OCI-LY1 (cell line): Measurements from ENCODE around the gene OR2T10.

ENCODE experiments used
- H2AFZ ChIP-seq: fragments of 200-600 bp; sonication (generic), shearing (Covaris generic); 2 replicates; pipeline ENCODE4 v1.6.0; 2014; ENCODE audit warnings: antibody characterized with exemption, mild to moderate bottlenecking, low read length
- H3F3A ChIP-seq: fragments of 200-600 bp; sonication (generic), shearing (Covaris generic); 2 replicates; pipeline ENCODE4 v1.6.0; 2014; ENCODE audit warnings: mild to moderate bottlenecking, antibody characterized with exemption, low read length, moderate library complexity; ENCODE audit not compliant: insufficient read depth
- H3K27ac ChIP-seq: fragments of 200-600 bp; sonication (generic); 2 replicates; pipeline ENCODE4 v1.5.1; 2014; ENCODE audit warnings: low read length, mixed run types, mild to moderate bottlenecking, low read depth; ENCODE audit not compliant: poor library complexity, severe bottlenecking
- H3K27me3 ChIP-seq: fragments of 200-600 bp; sonication (generic); 2 replicates; pipeline ENCODE4 v1.6.0; 2014; ENCODE audit warnings: antibody characterized with exemption, mild to moderate bottlenecking, low read length, moderate library complexity; ENCODE audit not compliant: insufficient read depth
- H3K36me3 ChIP-seq: fragments of 200-600 bp; sonication (generic); 2 replicates; pipeline ENCODE4 v1.6.1; 2014; ENCODE audit warnings: mild to moderate bottlenecking, antibody characterized with exemption, low read length, moderate library complexity, mixed read lengths; ENCODE audit not compliant: insufficient read depth
- H3K4me1 ChIP-seq: fragments of 200-600 bp; sonication (generic); 2 replicates; pipeline ENCODE4 v1.5.1; 2014; ENCODE audit warnings: mild to moderate bottlenecking, low read length, moderate library complexity; ENCODE audit not compliant: insufficient read depth, severe bottlenecking
- H3K4me2 ChIP-seq: fragments of 200-600 bp; sonication (generic), shearing (Covaris generic); 2 replicates; pipeline ENCODE4 v1.6.1; 2014; ENCODE audit warnings: low read length
- H3K4me3 ChIP-seq: fragments of 200-600 bp; sonication (generic); 2 replicates; pipeline ENCODE4 v1.5.1; 2014; ENCODE audit warnings: low read length, low read depth, mild to moderate bottlenecking, mixed read lengths; ENCODE audit not compliant: poor library complexity, severe bottlenecking
- H3K79me2 ChIP-seq: fragments of 200-600 bp; shearing (Covaris generic); 2 replicates; pipeline ENCODE4 v1.6.1; 2016; ENCODE audit warnings: mixed run types, low read length, mixed read lengths; ENCODE audit not compliant: insufficient read depth
- H3K9ac ChIP-seq: fragments of 200-600 bp; sonication (generic), shearing (Covaris generic); 2 replicates; pipeline ENCODE4 v1.6.1; 2014; ENCODE audit warnings: mild to moderate bottlenecking, low read length, mixed read lengths
- H3K9me2 ChIP-seq: fragments of 200-600 bp; sonication (generic), shearing (Covaris generic); 2 replicates; pipeline ENCODE4 v1.6.1; 2014; ENCODE audit warnings: low read depth, mild to moderate bottlenecking, low read length, mixed read lengths
- H3K9me3 ChIP-seq: fragments of 200-600 bp; shearing (Covaris generic); 2 replicates; pipeline ENCODE4 v1.6.1; 2014; ENCODE audit warnings: low read length, mixed read lengths
- H4K20me1 ChIP-seq: fragments of 200-600 bp; sonication (generic), shearing (Covaris generic); 2 replicates; pipeline ENCODE4 v1.6.0; 2016; ENCODE audit warnings: mild to moderate bottlenecking, low read length; ENCODE audit not compliant: insufficient read depth
- EZH2 ChIP-seq: fragments of 200-600 bp; sonication (generic), shearing (Covaris generic); IDR thresholded peaks from 2 replicates; pipeline ENCODE4 v1.8.0; 2017; ENCODE audit warnings: borderline replicate concordance, mixed run types, mild to moderate bottlenecking, antibody characterized with exemption, low read length, moderate library complexity, mixed read lengths
- TF ChIP-seq, protein P1 (sequence below): fragments of 200-600 bp; sonication (generic), shearing (Covaris generic); IDR thresholded peaks from 2 replicates; pipeline ENCODE4 v1.5.1; 2017; ENCODE audit warnings: mild to moderate bottlenecking, antibody characterized with exemption, low read length, moderate library complexity, mixed read lengths

The OR2T10 gene

DNA sequence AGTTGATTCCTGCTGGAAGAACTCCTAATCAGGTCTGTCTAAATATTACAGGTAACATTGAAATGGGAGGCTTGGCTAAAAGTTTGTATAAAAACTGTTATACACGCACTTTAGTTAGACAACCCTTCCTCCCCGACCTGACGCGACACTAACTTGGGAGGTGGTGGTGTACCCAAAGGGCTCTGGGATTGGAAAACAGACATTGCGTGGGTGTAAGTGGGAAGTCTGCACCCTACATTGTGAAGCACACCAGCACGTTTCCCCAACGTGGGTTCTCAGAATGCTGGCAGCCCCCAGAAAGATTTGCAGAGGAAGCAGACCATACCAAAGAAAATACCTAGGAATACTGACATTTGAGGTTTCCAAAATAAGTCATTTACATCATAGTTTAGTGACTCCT, 20.6 kb upstream of the OR2T10 start:
- no peak for TF ChIP-seq EZH2
- TF ChIP-seq, protein P1, sequence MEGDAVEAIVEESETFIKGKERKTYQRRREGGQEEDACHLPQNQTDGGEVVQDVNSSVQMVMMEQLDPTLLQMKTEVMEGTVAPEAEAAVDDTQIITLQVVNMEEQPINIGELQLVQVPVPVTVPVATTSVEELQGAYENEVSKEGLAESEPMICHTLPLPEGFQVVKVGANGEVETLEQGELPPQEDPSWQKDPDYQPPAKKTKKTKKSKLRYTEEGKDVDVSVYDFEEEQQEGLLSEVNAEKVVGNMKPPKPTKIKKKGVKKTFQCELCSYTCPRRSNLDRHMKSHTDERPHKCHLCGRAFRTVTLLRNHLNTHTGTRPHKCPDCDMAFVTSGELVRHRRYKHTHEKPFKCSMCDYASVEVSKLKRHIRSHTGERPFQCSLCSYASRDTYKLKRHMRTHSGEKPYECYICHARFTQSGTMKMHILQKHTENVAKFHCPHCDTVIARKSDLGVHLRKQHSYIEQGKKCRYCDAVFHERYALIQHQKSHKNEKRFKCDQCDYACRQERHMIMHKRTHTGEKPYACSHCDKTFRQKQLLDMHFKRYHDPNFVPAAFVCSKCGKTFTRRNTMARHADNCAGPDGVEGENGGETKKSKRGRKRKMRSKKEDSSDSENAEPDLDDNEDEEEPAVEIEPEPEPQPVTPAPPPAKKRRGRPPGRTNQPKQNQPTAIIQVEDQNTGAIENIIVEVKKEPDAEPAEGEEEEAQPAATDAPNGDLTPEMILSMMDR: no peak
- Histone ChIP-seq H3K4me2 (no peak overlapping the region), H3K36me3 (no peaks in the 10 kb centered on the region), H4K20me1 (no peaks in the 10 kb centered on the region), H3K9me3 (no peaks in the 10 kb centered on the region), H3K79me2 (no peaks in the 10 kb centered on the region), H3K9me2 (no peaks in the 10 kb centered on the region), H3K4me3 (no peak overlapping the region), H3K27ac (no peak overlapping the region), H3F3A (no peaks in the 10 kb centered on the region), H3K27me3 (no peaks in the 10 kb centered on the region), H2AFZ (no peak overlapping the region), H3K9ac (no peak overlapping the region), H3K4me1 (no peaks in the 10 kb centered on the region)

DNA sequence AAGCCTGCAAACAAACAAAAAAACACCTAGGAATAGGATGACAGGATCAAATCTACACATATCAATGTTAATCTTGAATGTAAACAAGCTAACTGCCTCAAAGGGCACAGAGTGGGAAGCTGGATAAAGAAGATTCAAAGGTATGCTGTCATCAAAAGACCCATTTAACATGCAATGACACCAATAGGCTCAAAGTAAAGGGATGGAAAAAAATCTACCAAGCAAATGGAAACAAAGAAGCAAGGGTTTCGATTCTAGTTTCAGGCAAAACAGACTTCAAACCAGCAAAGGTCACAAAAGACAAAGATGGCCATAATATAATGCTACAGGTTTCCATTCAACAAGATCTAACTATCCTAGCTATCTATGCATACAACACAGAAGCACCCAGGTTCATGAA, 16.2 kb upstream of the OR2T10 start:
- H3K4me3 ChIP-seq: no peak overlapping the region
- no peaks in the 10 kb centered on the region for H3K27me3 ChIP-seq
- no peaks in the 10 kb centered on the region for H3K36me3 ChIP-seq
- no peak overlapping the region for H3K9ac ChIP-seq
- no peaks in the 10 kb centered on the region for H3K9me2 ChIP-seq
- no peak overlapping the region for H3K4me2 ChIP-seq
- TF ChIP-seq EZH2: no peak
- TF ChIP-seq, protein P1: no peak
- no peaks in the 10 kb centered on the region for H3F3A ChIP-seq
- H3K79me2 ChIP-seq: no peaks in the 10 kb centered on the region
- H3K4me1 ChIP-seq: no peaks in the 10 kb centered on the region
- no peaks in the 10 kb centered on the region for H4K20me1 ChIP-seq
- no peaks in the 10 kb centered on the region for H3K9me3 ChIP-seq
- no peak overlapping the region for H3K27ac ChIP-seq
- H2AFZ ChIP-seq: no peak overlapping the region

DNA sequence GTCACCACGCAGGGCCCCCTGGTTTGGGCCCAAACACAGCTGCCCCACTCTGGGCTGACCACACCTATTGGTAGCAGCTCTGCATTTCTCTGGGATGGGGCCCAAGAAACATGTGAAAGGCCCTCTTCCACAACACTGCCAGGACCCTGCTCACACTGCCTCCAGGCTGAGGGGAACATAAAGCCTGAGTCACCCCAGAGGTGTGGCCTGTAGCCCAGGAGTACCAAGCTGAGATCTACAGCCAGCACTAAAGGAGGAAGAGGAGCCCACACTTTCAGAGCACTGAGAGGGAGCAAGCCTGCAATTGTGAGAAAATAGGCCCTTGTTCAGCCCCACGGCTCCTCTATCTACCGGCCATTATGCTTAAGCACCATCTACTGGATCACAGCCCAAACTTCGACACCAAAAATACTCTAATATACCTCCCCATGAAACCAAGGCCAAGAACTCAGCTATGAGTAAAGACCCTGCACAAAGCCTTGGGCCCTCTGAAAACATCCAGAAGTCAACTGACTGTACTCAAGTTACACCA, 14.4 kb upstream of the OR2T10 start:
- Histone ChIP-seq H4K20me1 (no peaks in the 10 kb centered on the region), H3K9ac (no peak overlapping the region), H2AFZ (no peak overlapping the region), H3F3A (no peaks in the 10 kb centered on the region), H3K9me2 (no peaks in the 10 kb centered on the region), H3K9me3 (no peaks in the 10 kb centered on the region), H3K4me2 (no peak overlapping the region), H3K27me3 (no peaks in the 10 kb centered on the region), H3K36me3 (no peaks in the 10 kb centered on the region), H3K79me2 (no peaks in the 10 kb centered on the region), H3K4me1 (no peaks in the 10 kb centered on the region), H3K27ac (no peak overlapping the region), H3K4me3 (no peak overlapping the region)
- no peak for TF ChIP-seq EZH2
- TF ChIP-seq, protein P1: no peak
